CD4-positive, alpha-beta T cell treated with Interleukin-17A for 4 hours (primary cell): ENCODE data around the gene SMPD3.
"Not testable (repeated sequence)": the region's sequence is repeated elsewhere in the genome, so short reads cannot be mapped to it uniquely, and the experiment has no call there.

Source experiments
- DNase-seq: peaks from one replicate; pipeline ENCODE4 v3.0.0-alpha.2; 2020; ENCODE audit warnings: mixed read lengths

SMPD3 gene

DNA sequence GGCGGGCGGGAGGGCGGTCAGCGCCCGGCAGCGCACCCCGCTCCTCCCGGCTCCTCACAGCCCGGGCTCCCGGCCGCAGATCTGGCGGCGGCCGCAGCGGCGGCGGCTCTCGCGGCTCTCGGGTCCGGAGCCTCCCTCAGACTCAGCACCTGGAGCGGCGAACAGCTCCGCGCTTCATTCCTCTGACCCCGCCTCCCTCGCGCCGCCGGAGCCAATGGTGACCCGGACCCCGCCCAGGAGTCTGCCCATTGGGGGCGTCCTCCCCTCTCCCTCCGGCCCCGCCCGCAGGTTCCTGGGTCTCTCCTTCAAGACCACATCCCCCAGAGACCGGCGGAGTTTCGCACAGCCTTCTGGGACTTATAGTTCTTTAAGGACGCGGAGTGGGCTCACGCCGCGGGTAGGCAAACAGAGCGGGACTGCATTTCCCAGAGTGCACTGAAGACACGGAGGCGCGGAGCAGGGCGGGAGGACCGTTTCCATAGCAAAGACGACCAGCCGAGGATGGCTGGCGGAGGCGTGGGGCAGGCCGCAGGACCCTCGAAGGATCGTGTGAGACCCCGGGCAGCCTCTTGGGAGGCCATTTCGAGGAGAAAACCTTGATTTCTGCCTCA lies at the start of gene SMPD3:
Gene SMPD3 (minus strand): TSS at position 149 of the 611 bp plus-strand sequence. CDS start 76,327 bp downstream, outside the sequence.
- peak; percentile 100 for DNase-seq

DNA sequence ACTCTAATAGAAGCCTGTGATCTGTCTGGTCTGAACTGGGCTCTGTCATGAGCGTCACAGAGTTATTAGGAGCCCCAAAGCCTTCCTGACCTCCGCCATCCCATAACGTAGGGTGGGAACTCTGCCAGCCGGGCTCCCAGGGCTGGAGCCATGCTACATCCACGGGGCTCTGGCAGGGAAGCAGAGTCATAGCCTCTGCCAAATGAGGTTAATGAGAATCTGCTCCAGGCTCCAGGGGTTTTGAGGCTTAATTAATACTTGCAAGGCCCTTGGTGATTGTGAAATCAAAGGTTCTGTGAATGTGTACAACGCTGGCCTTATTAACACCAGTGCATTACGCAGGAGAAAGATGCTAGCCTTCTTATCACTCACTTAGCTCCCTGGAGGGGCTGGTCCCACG lies 48.4 kb upstream of the SMPD3 start:
- DNase-seq = no peak

DNA sequence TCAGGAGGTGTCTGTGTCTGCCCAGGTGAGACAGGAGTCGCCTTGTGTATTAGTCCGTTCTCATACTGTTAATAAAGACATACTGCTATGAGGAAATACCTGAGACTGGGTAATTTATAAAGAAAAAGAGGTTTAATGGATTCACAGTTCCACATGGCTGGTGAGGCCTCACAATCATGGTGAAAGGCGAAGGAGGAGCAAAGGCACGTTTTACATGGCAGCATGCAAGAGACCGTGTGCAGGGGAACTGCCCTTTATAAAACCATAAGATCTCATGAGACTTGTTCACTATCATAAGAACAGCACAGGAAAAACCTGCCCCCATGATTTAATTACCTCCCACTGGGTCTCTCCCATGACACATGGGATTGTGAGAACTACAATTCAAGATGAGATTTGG lies 46.0 kb upstream of the SMPD3 start:
- DNase-seq = not testable (repeated sequence)

DNA sequence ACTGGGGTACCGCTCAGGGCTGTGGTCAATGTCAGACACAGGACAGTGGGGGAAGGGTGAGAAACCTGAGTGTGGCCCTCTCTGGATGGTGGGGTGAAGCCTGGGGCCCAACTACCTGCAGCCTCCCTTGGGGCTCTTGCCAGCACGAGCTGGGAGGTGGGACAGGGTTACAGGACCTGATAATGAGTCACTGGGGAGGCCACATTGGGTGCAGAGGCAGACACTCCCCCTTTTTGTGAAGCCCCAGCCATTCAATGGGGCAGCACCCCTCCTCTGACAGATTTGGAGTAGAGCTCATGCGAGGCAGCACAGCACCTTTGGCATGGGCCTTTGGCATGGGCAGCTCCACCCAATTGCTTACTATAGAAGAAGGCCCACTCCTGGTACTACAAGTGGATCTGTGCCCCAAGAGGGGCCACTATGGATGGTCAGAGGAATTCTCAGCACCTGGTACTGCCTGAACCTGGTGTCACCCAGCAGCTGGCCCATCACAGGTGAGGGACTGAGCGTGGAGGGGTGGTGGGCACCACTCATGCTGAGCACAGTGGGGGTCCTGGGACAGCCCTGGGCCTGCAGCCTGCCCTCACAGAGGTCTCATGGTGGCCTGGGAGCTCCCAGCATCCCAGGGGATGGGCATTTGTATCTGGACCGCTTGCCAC lies 45.2 kb upstream of the SMPD3 start:
- DNase-seq = no peak

DNA sequence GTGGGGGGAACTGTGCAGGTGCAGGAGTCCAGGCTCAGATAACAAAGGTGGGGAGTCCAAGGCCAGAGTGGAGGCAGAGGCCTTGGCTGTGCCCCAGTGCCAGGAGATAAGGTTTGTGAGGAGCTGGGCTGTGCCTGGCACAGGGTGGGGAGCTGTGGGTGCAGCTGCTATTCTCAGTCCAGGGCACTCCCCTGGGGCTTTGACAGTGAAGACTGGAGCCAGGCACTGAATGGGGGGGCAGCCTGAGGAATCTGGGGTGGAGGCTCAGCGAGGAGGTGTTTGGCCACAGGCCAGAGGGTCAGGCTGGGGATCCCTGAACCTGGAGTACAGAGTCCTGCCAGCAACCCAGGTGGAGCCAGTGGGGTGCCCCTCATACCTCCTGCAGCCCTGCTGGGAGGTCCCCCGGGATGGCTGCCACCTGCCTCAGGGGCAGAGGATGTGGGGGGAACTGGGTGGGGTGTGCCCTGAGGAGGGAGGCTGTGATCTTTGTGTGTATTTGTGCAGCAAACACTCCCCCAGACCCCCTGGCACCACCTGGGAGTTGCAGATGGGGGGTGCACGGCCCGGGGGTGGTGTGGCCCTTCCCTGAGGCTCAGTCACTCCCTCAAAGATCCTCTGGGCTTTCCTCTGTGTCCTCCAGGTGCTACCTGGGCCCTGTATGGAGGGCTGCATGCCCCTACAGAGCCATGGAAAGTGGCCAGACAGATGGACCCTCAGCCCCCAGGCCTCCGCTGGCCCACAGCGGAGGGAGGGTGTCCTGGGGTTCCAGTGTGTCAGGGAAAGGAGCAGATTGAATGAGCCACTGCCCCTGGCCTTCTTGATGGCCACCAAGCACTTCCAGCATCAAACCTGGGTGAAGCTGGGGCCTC lies 44.5 kb upstream of the SMPD3 start:
- no peak for DNase-seq

DNA sequence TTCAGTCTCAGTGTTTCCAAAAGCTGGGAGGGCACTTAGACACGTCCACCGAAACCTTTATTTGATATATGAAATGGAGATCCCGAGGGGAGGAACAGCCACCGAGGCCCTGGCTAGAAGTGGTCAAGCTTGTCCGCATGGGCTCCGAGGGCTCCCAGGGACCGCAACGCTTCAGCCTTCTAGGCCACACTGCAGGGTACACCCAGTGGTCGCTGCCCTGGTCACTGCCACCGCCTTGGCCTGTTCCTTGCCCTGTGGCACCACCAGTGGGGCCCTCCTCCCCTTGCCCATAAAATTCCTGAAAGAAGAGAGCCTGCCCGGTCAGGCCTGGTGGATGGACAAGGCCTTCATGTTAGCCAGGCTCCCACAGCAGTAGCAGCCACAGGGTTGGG lies 43.8 kb upstream of the SMPD3 start:
- no peak for DNase-seq

DNA sequence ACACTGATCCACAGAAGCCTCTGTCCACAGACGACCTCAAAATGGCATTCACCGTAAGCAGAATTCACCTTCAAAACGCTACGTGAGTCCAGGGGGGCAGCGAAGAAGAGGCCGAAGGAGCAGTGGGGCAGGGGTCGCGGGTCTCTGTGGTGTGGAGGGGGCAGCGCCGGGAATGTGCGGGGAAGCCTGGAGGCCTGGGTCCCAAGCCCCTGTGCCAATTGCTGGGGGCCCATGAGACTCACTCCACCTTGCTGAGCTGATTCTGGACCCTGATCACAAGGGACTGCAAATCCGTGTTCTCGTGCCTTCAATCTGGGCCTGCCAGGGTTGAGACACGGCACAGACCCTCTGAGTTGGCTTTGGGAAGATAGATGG lies 43.3 kb upstream of the SMPD3 start:
- no peak for DNase-seq

DNA sequence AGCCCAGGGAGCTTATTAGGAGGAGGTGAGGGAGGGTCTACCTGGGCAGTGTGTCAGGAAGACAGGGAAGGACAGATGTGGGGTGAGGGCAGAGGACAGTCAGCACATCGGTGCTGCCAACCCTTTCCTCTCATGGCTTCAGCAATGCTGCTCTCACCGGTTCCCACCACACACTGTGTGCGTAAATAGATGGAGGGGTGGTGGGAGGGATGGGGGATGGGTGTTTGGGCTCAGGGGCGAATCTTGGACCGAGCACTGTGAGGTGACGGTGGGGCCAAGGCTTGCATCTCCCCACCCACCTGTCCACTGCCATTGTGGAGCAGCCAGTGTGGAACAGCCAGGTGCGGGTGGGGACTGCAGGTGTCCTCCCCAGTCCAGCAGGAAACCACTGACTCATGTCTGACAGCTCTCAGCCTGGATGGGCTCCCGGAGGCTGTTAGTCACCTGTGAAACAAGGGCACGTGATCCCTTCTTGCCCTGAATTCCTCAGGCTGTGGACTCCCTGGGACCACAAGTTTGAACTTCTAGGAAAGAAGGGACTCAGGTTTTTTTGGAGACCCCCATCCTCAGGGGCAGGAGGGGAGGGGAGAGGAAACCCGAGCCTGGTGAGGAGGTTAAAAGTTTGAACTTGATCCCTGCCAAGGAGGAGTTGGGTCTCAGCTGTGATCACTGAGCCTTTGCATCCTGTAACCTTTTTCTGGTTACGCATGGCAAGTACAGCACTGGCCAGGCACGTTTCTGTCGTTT lies 42.7 kb upstream of the SMPD3 start:
- DNase-seq = no peak

DNA sequence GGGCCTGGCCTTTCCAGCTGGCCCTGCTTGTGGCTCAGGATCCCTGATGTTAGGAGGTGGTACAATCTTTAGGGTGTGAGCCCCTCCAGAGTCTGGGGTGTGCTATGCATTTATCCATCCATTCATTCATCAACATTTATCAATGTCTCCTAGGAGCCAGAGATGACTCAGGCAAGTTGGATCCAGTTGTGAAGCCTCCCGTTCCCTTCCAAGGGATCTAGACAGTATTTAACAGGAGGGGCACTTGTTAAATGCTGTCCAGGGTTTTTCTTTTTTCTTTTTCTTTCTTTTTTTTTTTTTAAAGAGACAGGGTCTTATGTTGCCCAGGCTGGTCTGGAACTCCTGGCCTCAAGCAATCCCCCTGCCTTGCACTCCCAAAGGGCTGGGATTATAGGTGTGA lies 42.0 kb upstream of the SMPD3 start:
- DNase-seq = no peak

DNA sequence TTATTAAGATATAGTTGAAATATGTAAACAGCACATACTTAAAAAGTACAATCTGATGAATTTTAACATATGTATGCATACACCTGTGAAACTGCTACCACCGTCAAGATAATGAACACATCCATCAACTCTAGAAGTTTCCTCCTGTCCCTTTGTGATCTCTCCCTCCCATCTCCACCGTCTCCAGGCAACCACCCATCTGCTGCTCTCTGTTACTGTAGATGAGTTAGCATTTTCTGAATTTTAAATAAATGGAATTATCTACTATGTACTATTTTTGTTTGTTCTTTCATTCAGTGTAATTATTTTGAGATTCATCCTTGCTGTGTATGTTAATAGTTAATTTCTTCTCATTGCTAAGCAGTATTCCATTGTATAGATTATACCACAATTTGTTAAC lies 40.2 kb upstream of the SMPD3 start:
- no peak for DNase-seq

DNA sequence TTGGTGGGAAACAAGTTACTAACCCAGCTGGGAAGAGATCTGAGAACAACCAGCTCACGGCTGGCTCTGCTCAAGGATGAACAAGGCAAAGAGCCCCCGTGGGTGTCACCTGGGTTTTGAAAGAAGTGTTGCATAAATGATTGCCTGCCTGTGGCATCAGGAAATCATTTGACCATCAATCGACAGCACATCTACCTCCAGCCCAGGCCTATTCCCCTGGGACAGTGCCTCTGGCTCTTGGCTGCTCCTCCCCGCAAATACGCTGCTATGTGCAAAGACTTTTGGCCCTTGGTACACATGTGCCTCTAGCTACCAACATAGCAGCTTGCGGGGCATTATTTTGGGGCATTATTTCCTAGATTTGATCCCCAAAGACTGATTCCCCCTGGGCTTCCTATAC lies 39.4 kb upstream of the SMPD3 start:
- no peak for DNase-seq

DNA sequence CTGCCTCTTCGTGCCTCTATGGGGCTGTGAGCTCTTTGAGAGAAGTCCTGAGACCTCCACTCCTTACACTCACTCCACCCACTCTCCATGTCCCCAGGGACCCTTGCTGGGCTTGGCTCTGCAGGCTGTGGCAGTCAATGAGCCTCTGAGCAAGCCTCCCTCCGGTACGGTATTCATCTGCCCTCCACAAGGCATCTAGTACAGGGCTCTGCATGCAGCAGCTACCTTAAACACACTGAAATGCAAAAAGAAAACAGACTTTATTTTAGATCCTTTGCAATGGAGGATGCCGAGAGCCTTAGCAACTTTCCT lies 38.9 kb upstream of the SMPD3 start:
- DNase-seq = no peak

DNA sequence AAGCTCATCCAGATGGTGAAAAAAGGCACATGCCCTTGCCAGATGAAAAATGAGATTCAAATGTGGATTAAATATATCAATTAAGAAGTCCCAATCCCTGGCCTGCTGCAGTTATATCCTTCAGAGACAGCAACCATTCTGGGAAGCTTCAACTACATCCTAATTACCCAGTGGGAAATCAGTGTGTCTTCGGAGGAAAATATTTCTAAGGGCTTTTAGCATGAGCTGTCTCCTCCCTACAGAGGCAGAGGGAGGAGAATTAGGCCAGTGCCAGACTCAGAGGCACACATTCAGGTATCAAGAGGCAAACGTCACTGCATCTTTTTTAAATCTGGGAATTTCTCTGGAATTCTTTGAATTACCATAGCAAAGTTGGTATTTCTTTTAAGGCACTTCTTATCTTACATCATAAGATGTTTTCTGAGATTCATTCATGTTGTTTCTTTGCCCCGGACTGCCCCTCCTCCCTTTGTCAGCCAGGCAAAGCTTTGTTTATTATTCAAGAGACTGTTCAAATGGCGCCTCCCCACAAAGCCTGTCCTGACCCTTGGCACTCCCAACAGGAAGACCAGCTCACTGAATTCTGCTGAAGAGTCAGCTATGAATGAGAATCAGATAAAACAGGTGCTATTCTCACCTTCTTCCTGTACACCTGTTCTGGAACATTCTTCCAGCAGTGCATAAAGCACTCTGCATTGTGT lies 38.3 kb upstream of the SMPD3 start:
- no peak for DNase-seq

DNA sequence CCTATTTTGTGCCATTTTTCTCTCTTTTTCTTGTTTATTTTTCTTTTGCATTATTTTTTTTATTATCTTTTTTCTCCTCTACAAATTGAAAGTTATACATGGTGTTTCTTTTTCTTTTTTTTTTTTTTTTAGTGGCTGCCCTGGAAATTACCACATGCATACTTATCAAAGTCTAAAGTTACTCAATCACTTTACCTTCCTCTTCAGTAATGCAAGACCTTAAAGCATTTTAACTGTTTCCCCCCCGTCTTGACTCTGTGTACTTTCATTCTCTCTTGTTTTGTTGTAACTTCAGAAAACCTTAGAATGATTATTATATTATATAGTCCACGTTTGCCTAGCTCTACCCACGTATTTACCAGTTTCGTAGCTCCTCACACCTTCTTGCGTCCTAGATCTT lies 33.3 kb upstream of the SMPD3 start:
- DNase-seq = no peak

DNA sequence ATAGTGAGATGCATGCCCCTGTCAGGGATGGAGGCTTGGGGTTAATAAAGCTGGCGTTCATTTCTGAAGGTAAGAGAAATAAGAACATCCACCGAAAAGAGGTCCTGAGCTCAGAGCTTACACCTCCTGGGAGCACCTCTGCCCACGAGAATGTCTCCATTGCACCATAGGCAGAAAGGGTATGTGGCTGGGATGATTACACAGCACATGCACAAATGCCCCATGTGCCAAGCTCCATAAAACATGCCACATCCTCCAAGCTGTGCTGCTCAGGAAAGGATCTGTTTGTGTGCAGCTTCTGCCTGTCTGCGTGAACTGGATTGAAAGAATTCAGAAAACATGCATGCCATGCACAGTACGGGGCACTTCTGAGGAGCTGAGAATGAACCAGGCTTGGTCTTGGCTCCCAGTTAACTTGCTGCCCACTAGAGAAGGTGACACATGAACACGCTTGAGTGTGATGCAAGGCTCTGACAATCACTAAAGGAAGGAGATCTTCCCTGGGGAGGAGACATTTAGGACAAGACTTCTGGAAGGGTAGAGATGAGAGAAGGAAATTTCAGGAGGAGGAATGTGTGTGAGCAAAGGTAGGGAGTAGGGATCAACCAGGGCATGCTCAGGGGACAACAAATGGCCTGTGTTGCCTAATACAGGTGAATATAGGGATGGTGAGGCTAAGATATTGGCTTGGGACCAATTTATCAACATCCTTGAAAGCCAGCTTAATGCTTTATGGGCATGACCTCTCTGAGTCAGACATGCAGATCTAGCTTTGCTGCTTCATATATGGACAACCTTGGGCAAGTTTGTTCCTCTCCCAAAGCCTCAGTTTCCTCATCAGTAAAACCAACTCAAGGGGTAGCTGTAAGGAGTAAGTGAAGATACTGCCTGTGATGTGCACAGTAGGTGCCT lies 32.0 kb upstream of the SMPD3 start:
- no peak for DNase-seq

DNA sequence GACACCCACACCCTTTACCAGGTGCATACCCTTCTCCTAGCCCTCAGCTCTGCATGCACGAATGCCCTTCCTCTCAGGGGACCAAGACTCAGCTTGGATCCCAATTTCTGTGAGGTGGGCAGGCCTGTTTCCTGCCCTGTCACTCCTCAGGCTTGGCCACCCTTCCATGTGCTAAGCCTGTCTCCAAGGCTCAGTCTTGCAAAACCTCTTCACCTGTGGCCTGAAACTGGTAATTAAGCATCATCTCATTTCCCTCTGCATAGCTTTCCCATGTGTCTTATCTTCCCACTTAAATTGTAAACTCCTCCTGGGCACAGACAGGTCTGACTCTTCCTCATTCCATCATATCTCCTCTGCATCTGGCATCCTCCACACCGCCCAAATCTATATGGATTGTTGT lies 31.0 kb upstream of the SMPD3 start:
- no peak for DNase-seq

DNA sequence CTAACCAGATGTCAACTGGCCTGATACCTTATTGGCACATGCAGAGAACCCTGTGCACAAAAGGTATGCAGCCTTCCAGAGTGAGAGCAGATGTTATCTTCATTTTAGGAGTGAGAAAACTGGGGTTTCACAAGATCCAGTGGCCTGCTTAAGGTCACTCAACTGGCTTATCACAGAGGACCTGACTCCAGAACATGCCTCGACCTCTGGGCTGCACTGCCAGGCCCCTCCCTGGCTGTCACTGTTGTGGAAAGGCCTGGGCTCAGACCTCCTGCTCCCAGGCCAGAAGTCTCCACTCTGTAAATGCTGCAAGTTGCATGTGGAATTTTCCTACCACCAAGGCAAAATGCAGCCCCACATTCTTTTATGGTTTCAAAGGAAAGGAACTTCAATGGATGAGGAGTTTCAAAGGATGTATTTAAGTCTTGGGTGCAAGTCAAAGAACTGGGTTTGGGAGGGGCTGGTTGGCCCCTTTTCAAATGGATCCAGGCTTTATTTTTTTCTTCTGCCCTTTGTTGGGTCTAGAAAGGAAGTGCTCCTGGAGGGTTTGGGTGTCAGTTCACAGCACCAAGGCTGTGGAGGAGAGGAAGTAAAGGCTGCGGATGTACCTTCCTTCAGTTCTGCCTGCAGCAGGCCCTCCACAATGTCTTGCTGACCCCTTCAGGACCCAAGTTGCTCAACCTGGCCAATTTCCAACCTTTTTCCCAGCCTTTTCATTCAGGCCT lies 30.4 kb upstream of the SMPD3 start:
- DNase-seq = no peak

DNA sequence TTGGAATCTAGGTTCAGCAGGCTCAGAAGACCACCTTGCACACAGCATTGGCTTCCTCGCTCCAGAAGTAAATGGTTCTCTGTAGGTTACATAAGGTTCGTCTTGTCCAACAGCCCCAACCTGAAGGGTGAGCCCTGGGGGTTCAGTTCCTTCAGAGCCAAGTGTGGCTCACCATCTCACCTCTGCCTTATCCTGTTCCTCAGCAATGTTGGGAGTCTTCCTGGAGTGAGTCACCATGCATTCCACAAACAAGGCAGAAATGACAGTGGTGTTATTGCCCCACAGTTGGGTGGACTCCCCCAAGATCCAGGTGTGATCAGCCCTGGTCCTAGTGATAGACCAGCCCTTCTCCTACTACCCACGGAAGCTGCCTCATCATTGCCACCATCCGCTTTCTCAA lies 26.8 kb upstream of the SMPD3 start:
- no peak for DNase-seq

DNA sequence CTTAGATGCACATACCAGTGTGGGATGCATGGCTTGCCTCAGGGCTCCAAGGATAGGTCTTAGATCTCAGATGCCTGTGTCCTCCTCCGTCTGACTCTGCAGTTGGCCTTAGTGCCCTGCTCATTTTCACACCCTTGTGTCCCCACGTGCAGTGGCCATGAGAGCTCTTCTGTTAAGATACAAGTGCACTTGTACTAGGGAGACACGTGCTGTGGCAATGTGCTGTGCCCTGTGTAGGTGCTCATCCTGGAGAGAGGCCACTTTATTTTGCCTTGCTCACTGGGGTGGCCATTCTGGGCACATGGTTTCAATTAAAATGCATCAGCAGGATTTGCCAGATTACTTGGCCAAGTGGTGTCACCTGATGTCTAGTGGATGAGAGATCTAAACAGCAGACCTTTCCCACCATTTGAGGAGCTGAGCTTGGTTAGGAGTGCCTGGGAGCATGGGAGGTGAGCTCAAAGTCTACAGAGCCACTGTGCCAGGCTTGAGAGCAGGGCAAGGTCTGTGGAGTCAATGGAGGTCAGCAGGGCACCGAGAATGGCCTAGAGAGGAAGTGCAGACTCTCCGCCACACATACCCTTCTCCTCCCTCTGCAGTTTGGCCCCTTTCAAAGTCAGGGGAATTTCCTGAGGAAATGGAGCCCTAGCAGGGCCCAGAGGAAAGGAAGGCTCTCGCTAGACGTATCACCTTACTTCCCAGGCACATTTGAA lies 25.2 kb upstream of the SMPD3 start:
- DNase-seq = no peak

DNA sequence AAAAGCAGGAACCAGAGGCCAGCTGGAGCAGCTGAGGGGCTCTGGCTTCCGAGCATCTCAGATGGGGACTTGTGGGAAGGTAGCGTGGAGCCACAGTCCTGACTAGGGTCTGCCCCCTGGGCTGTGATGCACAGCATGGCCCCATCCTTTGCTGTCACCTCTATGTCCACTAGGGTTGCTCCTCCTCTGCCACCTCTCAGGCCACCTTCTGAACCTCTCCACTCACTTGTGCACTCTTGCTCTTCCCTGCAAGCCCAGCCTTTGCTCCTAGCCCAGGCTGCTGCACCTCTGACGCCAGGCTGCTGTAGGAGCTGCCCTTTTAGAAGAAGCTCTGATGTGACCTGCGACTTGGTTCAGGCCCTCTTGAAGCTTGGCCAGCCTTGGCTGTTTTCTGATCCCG lies 24.3 kb upstream of the SMPD3 start:
- no peak for DNase-seq
